ENCODE results near the gene SMIM13. TPM values are rescaled to one million over a fixed set of nuclear protein-coding genes. Genes with fewer than 3 reads are reported as not detected.

The SMIM13 gene
- total RNA-seq, 3 donors from 2014 or later (not counting 1 experiment from before 2014, with no cell fraction given) = 5.3 to 10.3 (median 9.8) TPM

DNA sequence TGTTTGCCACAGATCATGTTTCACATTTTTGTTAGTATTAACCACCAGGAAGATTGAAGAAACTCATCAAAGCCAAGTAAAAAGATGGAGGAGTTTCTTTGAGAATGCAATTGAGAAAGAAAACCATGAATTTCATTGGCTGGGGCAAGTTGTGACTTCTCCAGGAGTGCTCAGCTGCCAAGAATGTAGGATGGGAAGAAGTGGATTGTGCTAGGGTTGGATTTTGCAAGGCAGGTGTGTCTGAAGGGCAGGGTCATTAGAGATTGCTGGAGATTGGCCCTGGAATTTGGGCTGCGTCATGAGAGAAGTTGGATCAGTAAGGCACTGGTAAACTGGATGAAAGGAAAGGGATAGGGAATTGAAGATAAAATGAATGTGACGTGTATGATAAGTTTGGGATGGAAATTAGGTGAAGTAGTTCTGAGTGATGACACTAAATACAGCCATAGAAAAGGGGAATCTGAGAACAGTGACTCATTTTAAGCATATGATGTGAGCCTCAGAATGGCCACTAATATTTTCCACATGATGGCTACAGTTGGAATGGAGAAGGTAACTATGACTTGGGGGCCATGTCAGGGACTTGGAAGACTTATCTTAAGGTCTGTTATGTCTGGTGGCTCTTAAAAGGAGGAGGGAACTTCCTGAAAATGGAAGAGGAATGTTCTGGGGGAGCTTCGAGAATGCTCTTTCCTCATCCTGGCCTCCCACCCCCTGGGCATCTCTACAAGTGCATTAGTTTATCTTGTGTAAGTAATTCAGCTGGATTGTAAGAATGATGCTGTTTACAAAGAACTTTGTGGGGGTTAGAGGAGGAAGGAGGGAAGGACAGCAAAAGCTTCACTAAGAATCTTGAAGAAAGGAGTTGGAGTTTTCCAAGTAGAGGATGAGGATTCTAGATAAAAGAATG lies 45.7 kb downstream of the SMIM13 start:
- no peak for ATAC-seq
- H3K36me3 ChIP-seq (ENCODE audit: control insufficient read depth, insufficient read depth, low read length) = peaks cover 12% of the 10 kb centered on the region
- WGBS (ENCODE audit: insufficient coverage) = 93% methylated on average over 2 of the region's 3 CpGs
- H3K27ac ChIP-seq (ENCODE audit: low read length) = no peak overlapping the region
- H3K4me3 ChIP-seq (ENCODE audit: low read length) = no peak overlapping the region
- Mint-ChIP-seq H3K4me1 (peaks cover under 1% of the 10 kb centered on the region in 2 donors), H3K36me3 (peaks cover 5% of the 10 kb centered on the region), H3K27ac (no peak overlapping the region), H3K9me3 (no peaks in the 10 kb centered on the region), H3K27me3 (ENCODE audit: low read depth in 2 of 2) (no peaks in the 10 kb centered on the region), H3K4me3 (no peak overlapping the region)
- intact Hi-C loops (cut with micrococcal nuclease) = no loop called here
- TF ChIP-seq, protein P1, sequence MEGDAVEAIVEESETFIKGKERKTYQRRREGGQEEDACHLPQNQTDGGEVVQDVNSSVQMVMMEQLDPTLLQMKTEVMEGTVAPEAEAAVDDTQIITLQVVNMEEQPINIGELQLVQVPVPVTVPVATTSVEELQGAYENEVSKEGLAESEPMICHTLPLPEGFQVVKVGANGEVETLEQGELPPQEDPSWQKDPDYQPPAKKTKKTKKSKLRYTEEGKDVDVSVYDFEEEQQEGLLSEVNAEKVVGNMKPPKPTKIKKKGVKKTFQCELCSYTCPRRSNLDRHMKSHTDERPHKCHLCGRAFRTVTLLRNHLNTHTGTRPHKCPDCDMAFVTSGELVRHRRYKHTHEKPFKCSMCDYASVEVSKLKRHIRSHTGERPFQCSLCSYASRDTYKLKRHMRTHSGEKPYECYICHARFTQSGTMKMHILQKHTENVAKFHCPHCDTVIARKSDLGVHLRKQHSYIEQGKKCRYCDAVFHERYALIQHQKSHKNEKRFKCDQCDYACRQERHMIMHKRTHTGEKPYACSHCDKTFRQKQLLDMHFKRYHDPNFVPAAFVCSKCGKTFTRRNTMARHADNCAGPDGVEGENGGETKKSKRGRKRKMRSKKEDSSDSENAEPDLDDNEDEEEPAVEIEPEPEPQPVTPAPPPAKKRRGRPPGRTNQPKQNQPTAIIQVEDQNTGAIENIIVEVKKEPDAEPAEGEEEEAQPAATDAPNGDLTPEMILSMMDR (IDR thresholded peaks at IDR 0.05) = no peak
- H3K27me3 ChIP-seq (ENCODE audit: control insufficient read depth, insufficient read depth, low read length) = no peaks in the 10 kb centered on the region
- H3K9me3 ChIP-seq (ENCODE audit: control insufficient read depth, insufficient read depth, low read length) = no peaks in the 10 kb centered on the region
- peaks cover under 1% of the 10 kb centered on the region for H3K4me1 ChIP-seq (ENCODE audit: control insufficient read depth, insufficient read depth, low read length)
- no peak for DNase-seq

DNA sequence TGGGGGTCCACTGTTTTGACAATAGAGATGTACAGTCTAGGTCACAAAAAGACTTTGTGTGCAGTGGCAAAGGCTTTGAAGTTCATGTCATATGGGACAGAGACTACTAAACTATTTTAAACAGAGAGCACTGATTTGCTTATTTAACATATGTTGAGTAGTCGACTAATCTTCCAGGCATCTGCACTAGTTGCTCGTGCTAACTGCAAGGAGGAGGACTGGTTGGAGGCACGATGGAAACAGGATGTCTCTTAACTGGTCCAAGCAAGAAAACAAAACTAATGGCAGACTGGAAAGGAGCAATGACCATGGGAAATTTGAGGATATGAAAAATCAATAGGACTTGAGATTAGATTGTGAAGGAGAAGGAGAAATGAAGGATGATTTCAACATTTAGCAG lies 46.4 kb downstream of the SMIM13 start:
- H3K27me3 Mint-ChIP-seq (ENCODE audit: low read depth in 2 of 2) = no peaks in the 10 kb centered on the region
- Histone ChIP-seq H3K4me3 (ENCODE audit: low read length) (no peak overlapping the region), H3K4me1 (ENCODE audit: control insufficient read depth, insufficient read depth, low read length) (peaks cover 3% of the 10 kb centered on the region), H3K27me3 (ENCODE audit: control insufficient read depth, insufficient read depth, low read length) (no peaks in the 10 kb centered on the region), H3K27ac (ENCODE audit: low read length) (no peak overlapping the region), H3K9me3 (ENCODE audit: control insufficient read depth, insufficient read depth, low read length) (no peaks in the 10 kb centered on the region), H3K36me3 (ENCODE audit: control insufficient read depth, insufficient read depth, low read length) (peaks cover 5% of the 10 kb centered on the region)
- intact Hi-C loops (cut with micrococcal nuclease) = no loop called here
- H3K4me3 Mint-ChIP-seq = no peak overlapping the region
- no peak overlapping the region for H3K27ac Mint-ChIP-seq
- peaks cover 1% of the 10 kb centered on the region for H3K36me3 Mint-ChIP-seq
- WGBS (ENCODE audit: insufficient coverage) = 91% methylated on average over 3 of the region's 3 CpGs
- H3K9me3 Mint-ChIP-seq = no peaks in the 10 kb centered on the region
- TF ChIP-seq, protein P1 (IDR thresholded peaks at IDR 0.05) = no peak
- DNase-seq (no peak), ATAC-seq (no peak)
- H3K4me1 Mint-ChIP-seq = peaks cover 4 to 5% of the 10 kb centered on the region in 2 donors

- Histone ChIP-seq H3K4me3 (ENCODE audit: low read length) (no peak overlapping the region), H3K4me1 (ENCODE audit: control insufficient read depth, insufficient read depth, low read length) (peaks cover 3% of the 10 kb centered on the region), H3K27ac (ENCODE audit: low read length) (no peak overlapping the region), H3K27me3 (ENCODE audit: control insufficient read depth, insufficient read depth, low read length) (no peaks in the 10 kb centered on the region), H3K9me3 (ENCODE audit: control insufficient read depth, insufficient read depth, low read length) (no peaks in the 10 kb centered on the region), H3K36me3 (ENCODE audit: control insufficient read depth, insufficient read depth, low read length) (no peaks in the 10 kb centered on the region)
- WGBS (ENCODE audit: insufficient coverage) = 93% methylated on average over 3 of the region's 3 CpGs
- H3K4me1 Mint-ChIP-seq = peaks cover 4 to 5% of the 10 kb centered on the region in 2 donors
- H3K27me3 Mint-ChIP-seq (ENCODE audit: low read depth in 2 of 2) = no peaks in the 10 kb centered on the region
- H3K27ac Mint-ChIP-seq = no peak overlapping the region
- DNase-seq (no peak), ATAC-seq (no peak)
- H3K36me3 Mint-ChIP-seq = no peaks in the 10 kb centered on the region
- no peaks in the 10 kb centered on the region for H3K9me3 Mint-ChIP-seq
- no peak overlapping the region for H3K4me3 Mint-ChIP-seq
- intact Hi-C loops (cut with micrococcal nuclease) = no loop called here
- TF ChIP-seq, protein P1 (IDR thresholded peaks at IDR 0.05) = no peak
Observed at GRCh38 chr6:11141295-11141694, 47.7 kb downstream of the SMIM13 start.
